GM12801 (cell line): Measurements from ENCODE around the gene DNAL4.

Source experiments
- CTCF ChIP-seq: IDR thresholded peaks from one replicate; pipeline ENCODE4 v1.5.1; 2011; ENCODE audit warnings: control low read depth; ENCODE audit not compliant: insufficient read length; ENCODE audit errors: extremely low read depth

Gene DNAL4

DNA sequence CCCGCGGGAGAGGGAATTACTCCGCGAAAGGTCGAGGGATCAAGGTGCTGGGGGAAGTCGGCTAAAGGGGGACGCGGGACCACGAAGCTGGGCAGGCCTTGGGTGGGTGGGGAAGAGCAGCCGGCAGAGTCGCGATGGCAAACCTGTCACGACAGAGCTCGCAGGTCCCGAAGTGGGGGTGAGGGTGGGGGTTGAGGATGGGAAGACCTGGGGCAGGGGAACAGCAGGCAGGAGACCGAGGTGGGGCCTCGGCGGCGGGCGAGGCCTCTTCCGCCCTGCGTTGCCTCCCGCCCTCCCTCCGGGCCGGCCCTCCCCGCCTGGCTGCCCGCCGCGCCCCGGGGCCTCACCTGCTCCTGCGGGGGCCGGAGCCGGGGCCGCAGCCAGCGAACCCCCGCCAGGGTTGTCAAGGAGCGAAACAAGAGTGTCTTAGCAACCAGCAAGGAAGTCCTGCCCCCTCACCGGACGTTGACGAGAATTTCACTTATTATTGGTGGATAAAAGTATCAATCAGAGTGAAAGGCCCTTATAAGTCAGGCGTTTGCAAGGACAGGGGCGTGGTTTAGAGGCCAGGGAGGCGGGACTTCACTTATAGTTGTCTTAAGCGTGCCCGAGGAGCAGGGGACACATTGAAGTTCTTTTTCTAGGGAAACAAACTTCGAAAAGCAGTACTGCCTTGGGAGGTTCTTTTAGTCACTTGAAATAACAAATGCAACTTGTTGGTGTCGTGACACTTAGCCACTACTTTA, at the start of gene DNAL4:
Gene DNAL4, minus strand, starts transcription at position 423 of the 746 bp plus-strand sequence. CDS start 11,412 bp downstream, outside the sequence.
- TF ChIP-seq CTCF = no peak

DNA sequence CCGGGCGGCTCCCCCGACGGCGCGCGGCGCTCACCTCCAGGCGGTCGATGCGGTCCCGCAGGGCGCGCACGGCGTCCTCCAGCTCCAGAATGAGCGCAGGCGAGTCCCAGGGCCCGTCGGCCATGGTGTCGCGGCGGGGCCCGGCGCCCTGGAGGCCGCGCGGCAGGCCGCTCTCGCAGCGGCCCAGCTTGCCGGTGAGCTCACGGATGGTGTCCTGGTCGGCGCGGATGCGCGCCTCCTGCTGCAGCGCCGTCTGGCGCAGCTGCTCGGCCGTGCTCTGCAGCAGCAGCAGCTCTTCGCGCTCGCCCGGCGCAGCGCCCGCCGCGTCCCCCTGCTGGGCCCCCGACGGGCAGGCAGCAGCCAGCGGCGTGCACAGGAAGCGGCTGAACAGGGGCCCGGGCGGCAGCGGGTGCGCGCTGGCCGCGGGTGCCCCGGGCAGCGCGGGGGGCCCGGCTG, 49.3 kb upstream of the DNAL4 start:
- no peak for TF ChIP-seq CTCF

DNA sequence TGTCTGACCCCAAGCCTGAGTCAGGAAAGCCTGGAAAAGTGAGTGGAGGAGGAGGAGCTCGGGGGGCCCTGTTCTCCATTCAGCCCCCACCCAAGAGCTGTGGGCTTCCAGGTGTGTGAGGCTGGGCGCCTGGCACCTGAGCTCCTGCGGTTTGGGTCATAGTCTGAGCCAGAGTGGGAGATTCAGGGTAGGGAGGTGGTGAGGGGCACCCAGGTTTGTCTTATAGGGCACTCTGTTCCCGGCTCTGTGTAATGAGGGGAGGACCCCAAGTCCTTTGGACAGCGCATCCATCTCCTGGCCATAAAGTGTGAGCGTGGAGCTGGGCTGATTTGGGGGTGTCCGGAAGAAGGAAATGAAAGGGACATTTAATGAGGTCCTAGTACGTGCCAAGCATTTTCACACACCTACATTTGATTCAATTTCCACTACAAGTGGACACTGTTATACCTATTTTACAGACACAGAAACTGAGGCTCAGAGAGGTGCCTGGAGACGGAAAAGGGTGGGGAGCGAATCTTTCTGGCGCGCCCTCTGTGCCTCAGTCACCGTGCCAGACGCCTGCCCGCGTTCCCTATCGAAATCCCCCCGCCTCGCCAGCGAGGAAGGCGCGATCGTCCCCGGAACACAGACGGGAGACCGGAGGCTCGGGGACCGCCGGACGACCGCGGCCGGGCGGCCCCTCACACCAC, 48.7 kb upstream of the DNAL4 start:
- TF ChIP-seq CTCF = no peak

DNA sequence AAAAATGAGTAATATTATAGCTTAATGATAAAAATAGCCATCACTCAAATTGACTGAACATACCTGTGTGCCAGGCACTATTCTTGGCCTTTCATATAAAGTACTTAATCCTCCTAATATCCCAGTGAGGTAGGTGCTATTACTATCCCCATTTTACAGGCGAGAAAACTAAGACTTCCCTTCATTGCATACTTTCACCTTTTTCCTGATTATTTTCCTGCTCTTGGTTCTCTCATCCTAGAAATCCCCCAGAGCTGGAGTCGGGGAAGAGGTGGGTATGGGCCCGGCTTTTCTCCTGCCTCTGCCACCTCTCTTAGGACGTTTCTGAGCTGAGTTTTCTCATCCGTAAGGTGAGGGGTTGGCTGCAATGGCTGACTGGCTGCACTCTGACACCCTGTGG, 47.7 kb upstream of the DNAL4 start:
- TF ChIP-seq CTCF = no peak

- no peak for TF ChIP-seq CTCF
These were observed 47.3 kb upstream of the DNAL4 start for GRCh38 chr22:38841211-38841610.

GRCh38 chr22:38840129-38840528, 46.2 kb upstream of the DNAL4 start:
- TF ChIP-seq CTCF = no peak

DNA sequence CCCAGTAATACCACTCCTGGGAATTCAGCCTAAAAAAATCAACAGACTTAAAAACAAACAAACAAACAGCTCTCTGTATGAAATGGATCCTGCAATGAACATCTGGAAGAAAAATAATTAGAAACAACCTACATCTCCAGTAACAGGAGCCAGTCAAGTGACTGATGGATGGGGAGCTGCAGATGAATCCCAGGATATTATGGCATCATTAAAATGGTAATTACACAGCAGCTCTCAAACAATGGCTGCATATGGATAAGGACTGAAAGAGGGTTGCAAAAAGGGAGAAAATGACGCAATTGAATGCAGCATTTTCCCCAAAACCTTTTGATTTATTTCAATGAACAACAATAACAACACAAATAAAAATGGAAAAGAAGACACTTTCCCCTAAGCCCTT, 45.7 kb upstream of the DNAL4 start:
- no peak for TF ChIP-seq CTCF
